Panc1 (cell line): Measurements from ENCODE around the gene CUX1. TPM values are rescaled to one million over a fixed set of nuclear protein-coding genes. Genes with fewer than 3 reads are reported as not detected.
A peak's percentile ranks its signal among the peaks of the same experiment; 100 is the strongest.

Source experiments
- ATAC-seq: fragments of 200-7000 bp; cut with Tn5 transposase; 2 replicates; pipeline ENCODE4 v1.9.1; 2020; ENCODE audit warnings: mild to moderate bottlenecking, moderate library complexity
- BruUV-seq: library from RNA; stranded (reverse); fragments of 400-500 nt; replicated peaks from 2 replicates; lab custom pipeline; 2021; lab: Mats Ljungman, UMichigan
- CTCF ChIA-PET: fragments of 300-600 bp; sonication (Branson Sonifier 250); formaldehyde crosslinking; loops from one replicate; lab custom pipeline; 2022; ENCODE audit warnings: antibody characterized with exemption; lab: Charles Lee
- POLR2A ChIA-PET: fragments of 300-600 bp; sonication (Branson Sonifier 250); formaldehyde crosslinking; loops from one replicate; lab custom pipeline; 2022; ENCODE audit warnings: antibody characterized with exemption; lab: Charles Lee
- DNase-seq: peaks from one replicate; pipeline ENCODE4 v3.0.0-alpha.2; 2010; ENCODE audit warnings: low read depth, low spot score
- H3K27ac ChIP-seq: 2 replicates; pipeline ENCODE4 v1.5.1; 2011; ENCODE audit warnings: mild to moderate bottlenecking, low read length, inconsistent platforms
- H3K27me3 ChIP-seq: fragments of 200-500 bp; sonication (Bioruptor generic); 2 replicates; pipeline ENCODE4 v1.6.0; 2014; ENCODE audit warnings: low read length, inconsistent platforms; ENCODE audit not compliant: control insufficient read depth, insufficient read depth
- H3K36me3 ChIP-seq: fragments of 200-500 bp; sonication (Bioruptor generic); 2 replicates; pipeline ENCODE4 v1.5.1; 2014; ENCODE audit warnings: inconsistent platforms, mild to moderate bottlenecking, low read length, moderate library complexity; ENCODE audit not compliant: control insufficient read depth, insufficient read depth
- H3K4me1 ChIP-seq: 2 replicates; pipeline ENCODE4 v1.5.1; 2011; ENCODE audit warnings: inconsistent platforms, mild to moderate bottlenecking, low read length, moderate library complexity; ENCODE audit not compliant: control insufficient read depth, insufficient read depth
- H3K4me3 ChIP-seq, 2 experiments: 2 replicates each; pipeline ENCODE4 v1.5.1; 2011 to 2012; ENCODE audit warnings: low read depth in 2 of 2, low read length in 2 of 2, mild to moderate bottlenecking in 2 of 2, inconsistent platforms in 1 of 2, moderate library complexity in 1 of 2
- H3K9me3 ChIP-seq: fragments of 200-500 bp; sonication (Bioruptor generic); 2 replicates; pipeline ENCODE4 v1.5.1; 2014; ENCODE audit warnings: low read depth, mild to moderate bottlenecking, inconsistent platforms, low read length, moderate library complexity; ENCODE audit not compliant: control insufficient read depth, insufficient read depth
- POLR2AphosphoS5 ChIP-seq: IDR thresholded peaks from 2 replicates; pipeline ENCODE4 v1.6.1; 2012; ENCODE audit warnings: mild to moderate bottlenecking, low read depth, low read length, moderate library complexity
- REST ChIP-seq, 2 experiments: IDR thresholded peaks; 2 replicates each; pipeline ENCODE4 v1.6.1; 2011 to 2012; ENCODE audit warnings: low read depth in 2 of 2, control low read depth in 1 of 2, low read length in 1 of 2, mild to moderate bottlenecking in 1 of 2, moderate library complexity in 1 of 2; ENCODE audit not compliant: insufficient read depth in 1 of 2
- SIN3A ChIP-seq: IDR thresholded peaks from 2 replicates; pipeline ENCODE4 v1.6.1; 2012; ENCODE audit warnings: low read depth, mild to moderate bottlenecking, low read length, moderate library complexity, borderline replicate concordance; ENCODE audit not compliant: insufficient read depth
- TCF7L2 ChIP-seq: IDR thresholded peaks from 2 replicates; pipeline ENCODE4 v1.6.1; 2011; ENCODE audit warnings: mild to moderate bottlenecking, low read depth, low read length, inconsistent platforms
- in situ Hi-C: cut with HindIII; loops from 2 replicates; pipeline ENCODE4 v1.10.0; 2016; ENCODE audit warnings: low sequenced_read_pairs, low pct_unique_long_range_greater_than_20kb
- intact Hi-C: fragments of 100-400 bp; cut with micrococcal nuclease; formaldehyde crosslinking; loops from one replicate; pipeline ENCODE4 v1.10.0; 2022; ENCODE audit not compliant: unreplicated experiment
- total RNA-seq: library from RNA; stranded (reverse); gene quantifications from one replicate; pipeline ENCODE4 v1.2.1, GENCODE V29; 2021; ENCODE audit not compliant: unreplicated experiment
- TF ChIP-seq, protein P1 (sequence below): fragments of 450-650 bp; IDR thresholded peaks from 2 replicates; pipeline ENCODE4 v1.5.1; 2017; ENCODE audit warnings: mild to moderate bottlenecking

CUX1 gene
- total RNA-seq, 1 experiment from 2014 or later, result 50.9 TPM

GRCh38 chr7:101868191-101868950, 50.9 kb downstream of the CUX1 start:
- POLR2A ChIA-PET, result no interaction called here
- Histone ChIP-seq H3K4me3 (no peak overlapping the region), H3K27me3 (no peaks in the 10 kb centered on the region), H3K27ac (no peak overlapping the region), H3K36me3 (no peaks in the 10 kb centered on the region), H3K4me1 (peaks cover 23% of the 10 kb centered on the region), H3K9me3 (no peaks in the 10 kb centered on the region)
- CTCF ChIA-PET, result no interaction called here
- DNase-seq (no peak), ATAC-seq (peak; percentile 56; the same call in 1 of the 2 replicates)
- no TSS peak for BruUV-seq
- in situ Hi-C loops, result no loop called here
- intact Hi-C loops, result no loop called here
- TF ChIP-seq TCF7L2 (no peak), POLR2AphosphoS5 (no peak), REST (IDR thresholded peaks at IDR 0.05; ENCODE audit: insufficient read depth in 1 of 2, low read depth in 2 of 2, low read length in 1 of 2) (no peak), SIN3A (no peak)
- TF ChIP-seq, protein P1, sequence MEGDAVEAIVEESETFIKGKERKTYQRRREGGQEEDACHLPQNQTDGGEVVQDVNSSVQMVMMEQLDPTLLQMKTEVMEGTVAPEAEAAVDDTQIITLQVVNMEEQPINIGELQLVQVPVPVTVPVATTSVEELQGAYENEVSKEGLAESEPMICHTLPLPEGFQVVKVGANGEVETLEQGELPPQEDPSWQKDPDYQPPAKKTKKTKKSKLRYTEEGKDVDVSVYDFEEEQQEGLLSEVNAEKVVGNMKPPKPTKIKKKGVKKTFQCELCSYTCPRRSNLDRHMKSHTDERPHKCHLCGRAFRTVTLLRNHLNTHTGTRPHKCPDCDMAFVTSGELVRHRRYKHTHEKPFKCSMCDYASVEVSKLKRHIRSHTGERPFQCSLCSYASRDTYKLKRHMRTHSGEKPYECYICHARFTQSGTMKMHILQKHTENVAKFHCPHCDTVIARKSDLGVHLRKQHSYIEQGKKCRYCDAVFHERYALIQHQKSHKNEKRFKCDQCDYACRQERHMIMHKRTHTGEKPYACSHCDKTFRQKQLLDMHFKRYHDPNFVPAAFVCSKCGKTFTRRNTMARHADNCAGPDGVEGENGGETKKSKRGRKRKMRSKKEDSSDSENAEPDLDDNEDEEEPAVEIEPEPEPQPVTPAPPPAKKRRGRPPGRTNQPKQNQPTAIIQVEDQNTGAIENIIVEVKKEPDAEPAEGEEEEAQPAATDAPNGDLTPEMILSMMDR, result no peak

DNA sequence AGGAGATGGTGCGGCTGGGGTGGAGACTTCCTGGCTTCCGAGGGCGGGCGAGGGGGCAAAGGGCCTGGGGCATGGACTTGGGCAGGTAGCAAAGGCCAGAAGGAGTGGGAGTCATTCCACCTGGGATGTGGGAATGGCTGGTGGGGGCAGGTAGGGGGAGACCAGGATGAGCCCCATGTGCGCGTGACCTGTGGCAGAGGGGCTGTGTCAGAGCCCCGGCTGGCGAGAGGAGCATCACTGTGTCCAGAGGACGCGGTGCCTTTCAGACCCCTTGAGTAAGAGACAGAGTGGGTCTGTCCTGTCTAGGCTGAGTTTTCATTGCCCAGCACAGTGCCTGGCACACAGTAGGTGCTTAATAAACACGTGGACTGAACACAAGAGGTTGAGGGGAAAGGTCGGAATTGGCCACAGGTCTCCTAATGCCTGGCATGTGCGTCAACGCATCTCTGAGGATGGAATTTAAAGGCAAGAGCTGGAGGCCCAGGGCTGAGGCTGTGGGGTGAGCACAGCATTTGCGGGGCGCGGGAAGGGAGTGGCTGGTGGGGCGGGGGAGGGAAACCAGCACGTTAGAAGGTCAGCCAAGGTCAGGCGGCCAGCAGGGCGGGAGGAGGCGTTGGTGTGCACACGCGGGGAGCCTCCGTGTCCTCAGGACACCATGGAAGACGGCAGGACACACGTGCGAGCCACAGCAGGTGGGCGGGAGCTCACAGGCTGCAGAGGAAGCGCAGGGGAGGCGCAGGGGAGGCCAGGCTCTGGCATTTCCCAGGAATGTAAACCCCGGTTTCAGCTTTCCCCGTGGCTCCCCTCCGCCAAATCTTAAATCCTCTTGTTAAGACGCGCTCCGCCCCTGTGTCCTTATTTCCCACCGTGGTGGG, 51.8 kb downstream of the CUX1 start:
- no peak for DNase-seq
- intact Hi-C loops (no loop called here), in situ Hi-C loops (no loop called here)
- ChIA-PET CTCF (interaction anchor here (0.6 to 0.7 kb wide), 2 partner anchors 326 to 384 kb away, joined by 5 to 7 read pairs; no protein-coding TSS in a partner anchor), POLR2A (no interaction called here)
- Histone ChIP-seq H3K4me3 (no peak overlapping the region), H3K27me3 (no peaks in the 10 kb centered on the region), H3K4me1 (peaks cover 28% of the 10 kb centered on the region), H3K36me3 (no peaks in the 10 kb centered on the region), H3K27ac (no peak overlapping the region), H3K9me3 (no peaks in the 10 kb centered on the region)
- ATAC-seq, result peak; percentile 53
- TF ChIP-seq SIN3A (no peak), TCF7L2 (no peak), POLR2AphosphoS5 (no peak), REST (IDR thresholded peaks at IDR 0.05; ENCODE audit: insufficient read depth in 1 of 2, low read depth in 2 of 2, low read length in 1 of 2) (no peak)
- TF ChIP-seq, protein P1, result no peak
- BruUV-seq, result no TSS peak
